GM23338 (cell line): ENCODE measurements around the gene DENR.

Experiments
- CREB1 ChIP-seq: fragments of 250-450 bp; sonication (Bioruptor Pico); IDR thresholded peaks from 2 replicates; pipeline ENCODE4 v1.5.0; 2020; ENCODE audit warnings: low read depth, mild to moderate bottlenecking, moderate library complexity
- CTCF ChIP-seq, 2 experiments: fragments of 200-600 bp in 1 of 2; sonication (generic) in 1 of 2; conservative IDR thresholded peaks; 2 replicates each; pipeline versions ENCODE4 v1.5.1 to v1.6.1; 2016 to 2017; ENCODE audit warnings: antibody characterized with exemption in 2 of 2, low read depth in 2 of 2, mild to moderate bottlenecking in 2 of 2, moderate library complexity in 1 of 2
- ETS1 ChIP-seq: IDR thresholded peaks from 2 replicates; pipeline ENCODE4 v1.6.1; 2016; ENCODE audit warnings: antibody characterized with exemption
- EZH2 ChIP-seq: fragments of 200-600 bp; sonication (generic); IDR thresholded peaks from one replicate; pipeline ENCODE4 v1.8.0; 2017; ENCODE audit warnings: antibody characterized with exemption, mild to moderate bottlenecking, low read depth; ENCODE audit not compliant: unreplicated experiment
- EZH2phosphoT487 ChIP-seq: fragments of 200-600 bp; sonication (generic); IDR thresholded peaks from one replicate; pipeline ENCODE4 v1.8.1; 2018; ENCODE audit warnings: antibody characterized with exemption; ENCODE audit not compliant: unreplicated experiment
- JUNB ChIP-seq: IDR thresholded peaks from one replicate; pipeline ENCODE4 v1.6.1; 2016; ENCODE audit warnings: antibody characterized with exemption; ENCODE audit not compliant: unreplicated experiment
- NANOG ChIP-seq: IDR thresholded peaks from 2 replicates; pipeline ENCODE4 v1.6.1; 2016; ENCODE audit warnings: antibody characterized with exemption, borderline replicate concordance
- POLR2AphosphoS5 ChIP-seq: IDR thresholded peaks from 2 replicates; pipeline ENCODE4 v1.6.1; 2016; ENCODE audit warnings: antibody characterized with exemption, low read depth
- REST ChIP-seq: IDR thresholded peaks from one replicate; pipeline ENCODE4 v1.6.1; 2018; ENCODE audit warnings: antibody characterized with exemption; ENCODE audit not compliant: unreplicated experiment
- STAT1 ChIP-seq: IDR thresholded peaks from one replicate; pipeline ENCODE4 v1.6.1; 2016; ENCODE audit warnings: antibody characterized with exemption; ENCODE audit not compliant: unreplicated experiment
- ZNF114 ChIP-seq: fragments of 250-450 bp; sonication (Bioruptor Pico); IDR thresholded peaks from 2 replicates; pipeline ENCODE4 v1.5.0; 2020; ENCODE audit warnings: mild to moderate bottlenecking, moderate library complexity
- ZNF331 ChIP-seq: fragments of 250-450 bp; sonication (Bioruptor Pico); IDR thresholded peaks from 2 replicates; pipeline ENCODE4 v1.5.0; 2020; ENCODE audit warnings: low read depth, mild to moderate bottlenecking, moderate library complexity

GRCh38 chr12:122753319-122753650 is 661 bp downstream of the DENR start:
- no peak for TF ChIP-seq EZH2phosphoT487
- no peak for TF ChIP-seq CTCF (conservative IDR thresholded peaks at IDR 0.05; ENCODE audit: low read depth in 2 of 2)
- TF ChIP-seq POLR2AphosphoS5: no peak
- no peak for TF ChIP-seq REST
- TF ChIP-seq ETS1: no peak
- no peak for TF ChIP-seq CREB1
- TF ChIP-seq EZH2: no peak
- TF ChIP-seq NANOG: no peak
- TF ChIP-seq ZNF114 (CRISPR knock-in tag): no peak
- no peak for TF ChIP-seq JUNB
- no peak for TF ChIP-seq ZNF331
- no peak for TF ChIP-seq STAT1
